HCT116 (cell line): Measurements from ENCODE around the gene DDI2. TPM values are rescaled to one million over a fixed set of nuclear protein-coding genes. Genes with fewer than 3 reads are reported as not detected.

Experiments
- ATAC-seq: fragments of 200-7000 bp; cut with Tn5 transposase; 2 replicates; pipeline ENCODE4 v1.9.1; 2020; ENCODE audit warnings: mild to moderate bottlenecking, moderate library complexity
- BruUV-seq: library from RNA; stranded (reverse); fragments of 400-500 nt; replicated peaks from 2 replicates; lab custom pipeline; 2021; lab: Mats Ljungman, UMichigan
- CTCF ChIA-PET: fragments of 300-600 bp; sonication (Branson Sonifier 250); formaldehyde crosslinking; loops from one replicate; lab custom pipeline; 2021; ENCODE audit warnings: antibody characterized with exemption; lab: Charles Lee
- POLR2A ChIA-PET: fragments of 300-600, 350-600 bp; sonication (Branson Sonifier 250); formaldehyde crosslinking; loops from one replicate; lab custom pipeline; 2021; ENCODE audit warnings: antibody characterized with exemption; lab: Charles Lee
- RAD21 ChIA-PET, 2 experiments: fragments of 300-600 bp; sonication (Branson Sonifier 250); formaldehyde crosslinking; loops; one replicate each; lab custom pipeline; 2023; ENCODE audit warnings: low total read pairs in 2 of 2; ENCODE audit not compliant: uncharacterized antibody in 2 of 2, unreplicated experiment in 2 of 2, low non-redundant PET in 1 of 2; lab: Charles Lee
- DNase-seq: peaks from one replicate; pipeline ENCODE4 v3.0.0-alpha.2; 2010; ENCODE audit warnings: low read depth, low spot score
- H2AFZ ChIP-seq: fragments of 200-600 bp; shearing (Covaris generic), sonication (generic); 2 replicates; pipeline ENCODE4 v1.6.1; 2017; ENCODE audit warnings: low read depth, mixed run types, mixed read lengths, antibody characterized with exemption, low read length; ENCODE audit not compliant: poor library complexity, severe bottlenecking
- H3K27ac ChIP-seq: 2 replicates; pipeline ENCODE4 v1.5.1; 2012; ENCODE audit warnings: low read depth, low read length
- H3K27me3 ChIP-seq: fragments of 200-600 bp; sonication (generic); 2 replicates; pipeline ENCODE4 v1.6.1; 2016; ENCODE audit warnings: mixed run types, low read length, mixed read lengths; ENCODE audit not compliant: insufficient read depth
- H3K36me3 ChIP-seq, 2 experiments: fragments of 200-500 bp in 1 of 2; fragments of 200-600 bp in 1 of 2; sonication (Bioruptor generic) in 1 of 2; sonication (generic) in 1 of 2; 2 replicates each; pipeline versions ENCODE4 v1.5.1 to v1.6.1; 2014 to 2016; ENCODE audit warnings: low read length in 2 of 2, inconsistent platforms in 1 of 2, mixed read lengths in 1 of 2, mixed run types in 1 of 2; ENCODE audit not compliant: insufficient read depth in 2 of 2, control insufficient read depth in 1 of 2
- H3K4me1 ChIP-seq, 2 experiments: fragments of 200-600 bp in 1 of 2; sonication (generic) in 1 of 2; 2 replicates each; pipeline versions ENCODE4 v1.5.1 to v1.6.1; 2012 to 2017; ENCODE audit warnings: low read length in 2 of 2, inconsistent platforms in 1 of 2, mild to moderate bottlenecking in 1 of 2, mixed read lengths in 1 of 2, mixed run types in 1 of 2, moderate library complexity in 1 of 2; ENCODE audit not compliant: insufficient read depth in 2 of 2, control insufficient read depth in 1 of 2
- H3K4me2 ChIP-seq: fragments of 200-600 bp; sonication (generic); 2 replicates; pipeline ENCODE4 v1.6.1; 2017; ENCODE audit warnings: mixed run types, low read length, mixed read lengths
- H3K4me3 ChIP-seq, 2 experiments: fragments of 200-600 bp in 1 of 2; sonication (generic) in 1 of 2; replicated peaks in 1 of 2; 2 replicates each; pipeline ENCODE4 v1.5.1; 2011 to 2016; ENCODE audit warnings: low read length in 2 of 2, control low read depth in 1 of 2, low read depth in 1 of 2, mild to moderate bottlenecking in 1 of 2, mixed read lengths in 1 of 2, mixed run types in 1 of 2
- H3K79me2 ChIP-seq: fragments of 200-600 bp; sonication (generic); 2 replicates; pipeline ENCODE4 v1.6.1; 2017; ENCODE audit warnings: mild to moderate bottlenecking, mixed run types, low read length, moderate library complexity, mixed read lengths; ENCODE audit not compliant: insufficient read depth
- H3K9ac ChIP-seq: fragments of 200-600 bp; sonication (generic); 2 replicates; pipeline ENCODE4 v1.6.1; 2016; ENCODE audit warnings: low read length, mixed read lengths
- H3K9me2 ChIP-seq: fragments of 200-600 bp; sonication (generic), shearing (Covaris generic); 2 replicates; pipeline ENCODE4 v1.6.1; 2017; ENCODE audit warnings: mixed run types, mild to moderate bottlenecking, moderate library complexity; ENCODE audit not compliant: insufficient read depth
- H3K9me3 ChIP-seq, 2 experiments: fragments of 200-500 bp in 1 of 2; fragments of 200-600 bp in 1 of 2; sonication (Bioruptor generic) in 1 of 2; sonication (generic) in 1 of 2; 2 replicates each; pipeline ENCODE4 v1.6.1; 2014 to 2017; ENCODE audit warnings: low read length in 2 of 2, mixed read lengths in 2 of 2, inconsistent platforms in 1 of 2, low read depth in 1 of 2, mild to moderate bottlenecking in 1 of 2, mixed run types in 1 of 2, moderate library complexity in 1 of 2; ENCODE audit not compliant: control insufficient read depth in 1 of 2, insufficient read depth in 1 of 2
- H4K20me1 ChIP-seq: fragments of 200-600 bp; sonication (generic), shearing (Covaris generic); 2 replicates; pipeline ENCODE4 v1.6.1; 2017; ENCODE audit warnings: mixed run types, mild to moderate bottlenecking, moderate library complexity; ENCODE audit not compliant: insufficient read depth
- CBX3 ChIP-seq: IDR thresholded peaks from 2 replicates; pipeline ENCODE4 v1.6.1; 2012; ENCODE audit warnings: low read depth
- EZH2 ChIP-seq: fragments of 200-600 bp; sonication (generic); IDR thresholded peaks from 2 replicates; pipeline ENCODE4 v1.6.1; 2017; ENCODE audit warnings: antibody characterized with exemption, mixed run types
- EZH2phosphoT487 ChIP-seq: fragments of 200-600 bp; IDR thresholded peaks from 2 replicates; pipeline ENCODE4 v1.6.1; 2018; ENCODE audit warnings: antibody characterized with exemption, borderline replicate concordance
- RAD21 ChIP-seq: IDR thresholded peaks from 2 replicates; pipeline ENCODE4 v1.6.1; 2012; ENCODE audit warnings: low read depth, mild to moderate bottlenecking
- SRF ChIP-seq: IDR thresholded peaks from 2 replicates; pipeline ENCODE4 v1.6.1; 2012; ENCODE audit warnings: low read depth
- TCF7L2 ChIP-seq: IDR thresholded peaks from 2 replicates; pipeline ENCODE4 v1.7.0; 2011; ENCODE audit warnings: borderline replicate concordance, inconsistent platforms; ENCODE audit not compliant: insufficient read depth, insufficient read length; ENCODE audit errors: extremely low read depth
- YY1 ChIP-seq: IDR thresholded peaks from 2 replicates; pipeline ENCODE4 v1.6.1; 2011; ENCODE audit warnings: low read length, low read depth, moderate library complexity, mild to moderate bottlenecking; ENCODE audit not compliant: insufficient replicate concordance; ENCODE audit errors: extremely low read depth
- intact Hi-C: fragments of 100-400 bp; cut with micrococcal nuclease; formaldehyde crosslinking; loops from 2 replicates; pipeline ENCODE4 v1.10.0; 2022
- total RNA-seq: library from RNA; stranded (reverse); gene quantifications from one replicate; pipeline ENCODE4 v1.2.1, GENCODE V29; 2021; ENCODE audit not compliant: unreplicated experiment
- TF ChIP-seq, protein P1 (sequence below): IDR thresholded peaks from 2 replicates; pipeline ENCODE4 v1.6.1; 2012
- TF ChIP-seq, protein P2 (sequence below), 3 experiments: fragments of 200-600 bp in 1 of 3; sonication (generic) in 1 of 3; IDR thresholded peaks in 2 of 3; conservative IDR thresholded peaks in 1 of 3; 2 replicates each; pipeline ENCODE4 v1.5.1; 2012 to 2017; ENCODE audit warnings: low read depth in 2 of 3, low read length in 2 of 3, antibody characterized with exemption in 1 of 3, borderline replicate concordance in 1 of 3, control low read depth in 1 of 3, mild to moderate bottlenecking in 1 of 3, mixed read lengths in 1 of 3, mixed run types in 1 of 3, moderate library complexity in 1 of 3; ENCODE audit not compliant: insufficient read depth in 1 of 3

The DDI2 gene
- total RNA-seq, 1 experiment from 2014 or later = 26.3 TPM

DNA sequence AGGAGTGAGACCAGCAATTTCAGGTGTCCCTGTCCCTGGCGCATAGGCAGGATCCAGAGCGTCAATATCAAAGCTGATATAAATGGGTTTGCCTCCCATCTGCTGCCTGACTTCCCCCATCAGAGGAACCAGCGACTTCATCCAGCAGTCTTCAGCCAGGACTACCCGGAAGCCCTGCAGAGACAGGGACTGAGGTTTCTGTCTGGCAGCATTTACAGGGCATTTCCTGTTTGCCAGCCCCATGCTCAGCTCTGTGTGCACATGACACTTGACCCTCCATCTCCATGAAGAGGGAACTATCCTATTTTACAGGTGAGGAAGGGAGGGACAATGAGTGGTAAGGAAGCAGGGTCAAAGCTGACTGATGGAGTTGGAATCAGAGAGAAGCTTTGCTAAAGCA lies 39.6 kb upstream of the DDI2 start:
- ChIA-PET POLR2A (no interaction called here), CTCF (no interaction called here), RAD21 (no interaction called here)
- intact Hi-C loops = no loop called here
- H2AFZ ChIP-seq = no peak overlapping the region
- H3K4me1 ChIP-seq = no peaks in the 10 kb centered on the region
- H3K36me3 ChIP-seq = no peaks in the 10 kb centered on the region
- no peak overlapping the region for H3K4me2 ChIP-seq
- no peak overlapping the region for H3K27ac ChIP-seq
- no peaks in the 10 kb centered on the region for H3K79me2 ChIP-seq
- BruUV-seq = no TSS peak
- ATAC-seq (no peak), DNase-seq (no peak)
- no peak overlapping the region for H3K9ac ChIP-seq
- no peaks in the 10 kb centered on the region for H4K20me1 ChIP-seq
- no peaks in the 10 kb centered on the region for H3K27me3 ChIP-seq
- H3K9me2 ChIP-seq = no peaks in the 10 kb centered on the region
- no peak for TF ChIP-seq SRF
- no peak for TF ChIP-seq TCF7L2
- TF ChIP-seq, protein P1, sequence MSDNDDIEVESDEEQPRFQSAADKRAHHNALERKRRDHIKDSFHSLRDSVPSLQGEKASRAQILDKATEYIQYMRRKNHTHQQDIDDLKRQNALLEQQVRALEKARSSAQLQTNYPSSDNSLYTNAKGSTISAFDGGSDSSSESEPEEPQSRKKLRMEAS = no peak
- no peak for TF ChIP-seq YY1
- TF ChIP-seq RAD21 = no peak
- no peak for TF ChIP-seq CBX3
- TF ChIP-seq, protein P2, sequence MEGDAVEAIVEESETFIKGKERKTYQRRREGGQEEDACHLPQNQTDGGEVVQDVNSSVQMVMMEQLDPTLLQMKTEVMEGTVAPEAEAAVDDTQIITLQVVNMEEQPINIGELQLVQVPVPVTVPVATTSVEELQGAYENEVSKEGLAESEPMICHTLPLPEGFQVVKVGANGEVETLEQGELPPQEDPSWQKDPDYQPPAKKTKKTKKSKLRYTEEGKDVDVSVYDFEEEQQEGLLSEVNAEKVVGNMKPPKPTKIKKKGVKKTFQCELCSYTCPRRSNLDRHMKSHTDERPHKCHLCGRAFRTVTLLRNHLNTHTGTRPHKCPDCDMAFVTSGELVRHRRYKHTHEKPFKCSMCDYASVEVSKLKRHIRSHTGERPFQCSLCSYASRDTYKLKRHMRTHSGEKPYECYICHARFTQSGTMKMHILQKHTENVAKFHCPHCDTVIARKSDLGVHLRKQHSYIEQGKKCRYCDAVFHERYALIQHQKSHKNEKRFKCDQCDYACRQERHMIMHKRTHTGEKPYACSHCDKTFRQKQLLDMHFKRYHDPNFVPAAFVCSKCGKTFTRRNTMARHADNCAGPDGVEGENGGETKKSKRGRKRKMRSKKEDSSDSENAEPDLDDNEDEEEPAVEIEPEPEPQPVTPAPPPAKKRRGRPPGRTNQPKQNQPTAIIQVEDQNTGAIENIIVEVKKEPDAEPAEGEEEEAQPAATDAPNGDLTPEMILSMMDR (IDR thresholded peaks at IDR 0.05 in 2 of 3, conservative IDR thresholded peaks at IDR 0.05 in 1 of 3; ENCODE audit: borderline replicate concordance in 1 of 3, insufficient read depth in 1 of 3, low read depth in 2 of 3, low read length in 2 of 3) = no peak
- TF ChIP-seq EZH2 = no peak
- TF ChIP-seq EZH2phosphoT487 = no peak
- TF ChIP-seq, all 23 proteins: peak for 0
- Histone ChIP-seq H3K9me3 (no peaks in the 10 kb centered on the region), H3K4me3 (no peak overlapping the region)
